Hematopoietic multipotent progenitor cell treated with erythropoietin and hydrocortisone succinate and interleukin-3 and kit ligand, for 17 days (in vitro differentiated cells): ENCODE results near the gene LRFN2.

Experiments
- DNase-seq: peaks from one replicate; pipeline ENCODE4 v3.0.0-alpha.2; 2015; ENCODE audit warnings: low spot score

LRFN2 gene

GRCh38 chr6:40543776-40544175 lies 43.4 kb downstream of the LRFN2 start:
- no peak for DNase-seq

GRCh38 chr6:40543146-40543545 lies 44.0 kb downstream of the LRFN2 start:
- DNase-seq: no peak

- no peak for DNase-seq
Measured at GRCh38 chr6:40542175-40542764, 44.9 kb downstream of the LRFN2 start.

GRCh38 chr6:40541556-40542174 lies 45.5 kb downstream of the LRFN2 start:
- DNase-seq: no peak

- no peak for DNase-seq
Measured at GRCh38 chr6:40540790-40541189, 46.4 kb downstream of the LRFN2 start.

DNA sequence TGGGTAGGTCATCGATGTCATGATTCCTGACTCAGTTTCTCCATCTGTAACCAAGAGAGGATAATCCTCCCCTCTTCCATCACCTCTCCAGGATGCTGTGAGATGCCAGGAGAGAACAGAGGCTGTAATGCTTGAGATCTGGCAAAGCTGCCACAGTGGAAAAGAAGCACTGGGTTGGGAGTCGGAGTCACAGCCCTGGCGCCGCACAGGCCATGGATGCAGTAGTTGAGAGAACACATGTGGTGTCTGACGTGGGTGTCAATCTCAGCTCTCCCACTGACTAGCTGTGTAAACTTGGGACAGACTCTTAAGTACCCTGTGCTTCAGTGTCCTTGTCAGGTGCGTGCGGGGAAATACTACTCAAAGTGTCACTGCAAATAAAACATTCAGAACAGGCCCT lies 47.3 kb downstream of the LRFN2 start:
- no peak for DNase-seq

GRCh38 chr6:40538556-40538955 lies 48.6 kb downstream of the LRFN2 start:
- DNase-seq: no peak

DNA sequence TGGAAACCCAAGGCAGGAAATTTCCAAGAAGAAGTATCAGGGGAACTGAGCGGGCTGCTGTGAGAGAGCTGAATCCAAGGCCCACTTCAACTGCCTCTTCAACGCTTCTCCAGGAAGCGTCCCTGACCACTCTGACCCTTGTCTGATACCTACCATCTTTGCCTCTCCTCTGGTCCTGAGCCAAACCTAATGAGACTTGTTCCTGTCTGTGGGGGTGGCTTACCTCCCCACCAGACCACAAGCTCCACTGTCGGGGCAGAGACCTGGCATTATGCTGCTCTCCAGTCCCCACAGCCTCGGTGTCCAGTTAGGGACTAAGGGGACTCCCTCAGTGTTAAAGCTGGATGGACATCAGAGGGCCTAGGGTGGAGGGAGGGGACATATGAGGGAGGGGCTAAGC lies 49.7 kb downstream of the LRFN2 start:
- DNase-seq: no peak

DNA sequence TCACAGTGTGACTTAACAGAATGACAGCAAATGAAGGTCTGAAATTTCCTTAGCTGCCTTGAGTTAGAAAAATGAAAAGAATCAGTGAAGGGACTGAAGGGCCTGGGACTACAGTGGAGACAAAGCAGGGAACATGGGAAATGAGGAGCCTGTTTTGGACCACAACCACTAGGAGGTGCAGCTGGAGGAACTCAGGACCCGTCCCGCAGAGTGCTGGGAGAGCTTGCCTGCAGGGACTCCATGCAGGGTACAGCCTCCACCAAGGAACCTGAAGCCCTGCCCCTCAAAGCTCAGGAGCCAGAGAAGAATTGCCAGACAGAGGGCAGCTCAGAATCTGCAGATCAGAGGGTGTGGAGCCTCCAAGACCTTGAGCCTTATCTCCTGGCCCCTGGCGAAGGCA lies 50.7 kb downstream of the LRFN2 start:
- no peak for DNase-seq

- DNase-seq: no peak
Measured at GRCh38 chr6:40535819-40536380, 51.3 kb downstream of the LRFN2 start.

GRCh38 chr6:40535110-40535818 lies 51.9 kb downstream of the LRFN2 start:
- DNase-seq: no peak

DNA sequence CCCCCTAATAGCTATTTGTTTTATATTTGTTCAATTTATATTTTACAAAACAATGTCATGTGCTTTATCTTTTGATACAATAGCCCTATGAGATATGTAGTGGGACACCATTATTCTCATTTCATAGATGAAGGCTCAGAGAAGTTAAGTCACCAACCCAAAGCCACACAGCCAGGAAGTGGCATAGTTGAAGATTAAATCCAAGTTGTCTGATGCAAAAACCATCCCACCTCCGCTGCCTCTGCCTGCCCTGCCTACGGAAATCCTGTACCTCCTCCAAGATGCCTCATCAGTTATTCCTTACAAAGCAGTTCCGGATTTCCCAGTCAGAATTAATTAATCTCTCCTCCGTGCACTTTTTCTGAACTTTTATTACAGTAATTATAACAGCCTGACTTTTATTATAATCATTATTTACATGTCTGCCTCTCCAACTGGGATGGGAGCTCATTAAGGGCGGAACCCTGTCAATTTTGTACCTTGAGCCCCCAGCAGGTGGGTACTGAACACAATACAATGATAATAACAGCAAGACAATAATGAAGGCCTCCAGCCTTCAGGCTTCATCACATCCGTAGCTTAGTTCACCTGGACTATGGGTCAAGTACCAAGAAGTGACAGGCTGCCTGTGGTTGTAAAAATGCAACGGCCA lies 54.7 kb downstream of the LRFN2 start:
- DNase-seq: no peak

- no peak for DNase-seq
Measured at GRCh38 chr6:40529919-40530318, 57.2 kb downstream of the LRFN2 start.

DNA sequence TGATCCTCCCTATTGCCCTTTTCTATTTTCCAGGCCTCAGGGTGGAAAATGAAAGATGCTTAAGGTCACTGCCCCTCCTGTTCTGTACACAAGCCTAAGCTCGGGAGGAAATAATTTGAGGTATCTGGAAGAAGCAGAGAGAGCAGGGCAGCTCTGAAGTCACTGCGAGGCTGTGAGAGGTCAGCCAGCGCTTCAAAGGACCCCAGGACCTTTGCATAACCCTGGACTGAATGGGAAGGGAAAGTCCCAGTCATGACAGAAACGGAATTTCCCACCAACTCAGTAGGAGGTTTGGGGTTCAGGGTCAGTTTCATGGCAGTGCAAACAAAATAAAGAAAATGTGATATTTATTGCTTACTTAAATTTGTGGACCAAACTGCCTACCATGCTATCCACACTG lies 58.1 kb downstream of the LRFN2 start:
- no peak for DNase-seq

GRCh38 chr6:40528051-40528450 lies 59.1 kb downstream of the LRFN2 start:
- no peak for DNase-seq

DNA sequence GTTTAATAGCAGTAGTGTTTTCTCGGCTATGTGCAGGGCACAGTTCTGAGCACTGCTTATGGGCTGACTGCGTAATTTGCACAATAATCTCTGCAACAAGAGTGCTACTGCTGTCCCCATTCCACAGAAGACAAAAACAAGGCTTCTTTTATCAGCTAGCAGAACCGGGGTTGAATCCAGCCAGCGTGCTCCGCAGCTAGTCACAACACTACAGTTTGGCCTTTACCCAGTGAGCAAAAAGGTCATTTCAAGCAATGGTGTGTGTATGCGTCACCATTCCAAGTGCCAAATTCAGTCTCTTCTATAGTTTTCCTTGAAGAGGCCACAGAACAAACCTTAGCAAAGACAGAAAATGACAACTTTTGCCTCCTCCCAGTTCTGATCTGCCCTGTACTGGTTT lies 61.1 kb downstream of the LRFN2 start:
- DNase-seq: no peak

DNA sequence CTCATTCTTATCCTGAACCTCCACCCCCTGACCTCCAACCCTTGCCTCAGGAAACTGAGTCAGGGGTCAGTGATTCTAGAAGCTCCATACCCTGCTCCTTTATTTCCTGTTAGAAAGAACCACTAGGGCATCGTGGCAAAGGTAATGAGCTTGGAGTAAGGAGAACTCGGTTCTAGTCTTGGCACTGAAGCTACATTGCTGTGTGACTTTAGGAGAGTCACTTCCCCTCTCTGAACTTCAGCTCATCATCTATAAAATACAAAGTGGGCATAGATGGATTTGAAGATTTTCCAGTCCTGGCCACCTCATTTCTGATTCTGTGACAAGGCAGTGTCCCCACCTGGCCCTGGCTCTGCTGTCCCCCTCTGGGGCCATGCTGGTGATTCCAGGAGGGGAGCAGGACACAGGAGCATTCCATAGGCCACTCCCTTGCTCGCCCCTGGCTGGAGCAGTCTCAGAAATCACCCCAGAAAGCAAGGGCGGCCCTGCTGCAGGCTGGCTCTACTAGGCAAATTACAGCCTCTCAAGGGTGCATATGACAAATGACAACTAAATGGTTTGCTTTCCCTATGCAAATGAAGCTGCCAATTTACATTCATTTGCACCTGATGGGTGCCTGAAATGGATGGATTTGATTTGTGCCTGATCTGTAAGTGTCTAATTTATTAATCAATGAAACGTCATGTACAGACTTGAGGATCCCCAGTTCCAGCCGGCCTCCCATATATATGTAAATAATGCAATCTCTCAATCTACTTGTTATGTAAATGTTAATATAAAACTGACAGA lies 62.2 kb downstream of the LRFN2 start:
- DNase-seq: no peak

DNA sequence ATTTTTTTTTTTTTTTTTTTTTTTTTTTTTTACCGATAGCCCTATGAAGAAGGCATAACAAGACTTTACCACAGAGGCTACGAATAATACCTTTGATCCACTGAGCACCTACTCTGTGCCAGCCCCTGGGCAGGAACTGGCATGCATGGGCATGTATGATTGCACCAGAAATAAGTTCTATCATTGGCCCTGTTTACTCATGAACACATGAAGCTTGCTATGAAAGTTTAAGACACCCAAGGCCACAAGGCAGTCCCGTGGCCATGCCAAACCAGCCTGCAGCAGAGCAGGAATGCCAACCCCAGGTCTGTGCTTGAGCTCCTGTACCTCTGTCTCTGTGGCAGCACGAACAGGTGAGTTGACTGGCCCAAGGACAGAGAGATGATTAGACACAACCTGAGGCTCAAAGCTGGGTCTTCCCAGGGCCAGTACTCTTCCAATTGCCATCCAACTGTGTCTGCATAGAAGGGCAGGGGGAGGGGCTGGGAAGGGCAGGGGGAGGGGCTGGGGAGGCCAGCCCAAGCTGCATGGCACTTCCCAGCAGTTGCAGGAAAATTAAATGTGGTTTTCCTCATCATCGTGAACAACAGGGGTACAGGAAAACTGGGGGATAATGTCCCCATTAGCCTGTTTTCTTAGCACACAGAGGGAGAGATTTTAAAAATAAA lies 63.5 kb downstream of the LRFN2 start:
- no peak for DNase-seq

- no peak for DNase-seq
Measured at GRCh38 chr6:40521496-40521895, 65.7 kb downstream of the LRFN2 start.

DNA sequence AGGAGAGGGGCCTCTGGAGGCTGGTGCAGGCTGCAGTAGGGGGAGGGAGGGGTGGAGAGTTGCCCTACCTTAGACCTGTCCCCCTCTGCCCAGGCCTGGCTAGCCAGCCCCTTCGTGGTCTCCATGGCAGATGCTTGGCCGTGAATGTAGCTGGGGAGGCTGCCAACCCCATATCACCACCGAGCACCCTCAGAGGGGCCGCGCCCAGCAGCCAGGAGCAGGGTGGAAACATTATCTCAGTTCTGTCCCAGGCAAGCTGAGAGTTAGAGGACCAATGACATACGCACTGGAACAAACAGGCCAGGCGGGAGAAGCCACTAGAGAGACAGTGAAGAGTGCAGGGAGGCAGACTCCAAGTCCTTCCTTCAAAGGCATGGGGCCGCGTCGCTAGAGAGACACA lies 66.5 kb downstream of the LRFN2 start:
- DNase-seq: peak; percentile 57

DNA sequence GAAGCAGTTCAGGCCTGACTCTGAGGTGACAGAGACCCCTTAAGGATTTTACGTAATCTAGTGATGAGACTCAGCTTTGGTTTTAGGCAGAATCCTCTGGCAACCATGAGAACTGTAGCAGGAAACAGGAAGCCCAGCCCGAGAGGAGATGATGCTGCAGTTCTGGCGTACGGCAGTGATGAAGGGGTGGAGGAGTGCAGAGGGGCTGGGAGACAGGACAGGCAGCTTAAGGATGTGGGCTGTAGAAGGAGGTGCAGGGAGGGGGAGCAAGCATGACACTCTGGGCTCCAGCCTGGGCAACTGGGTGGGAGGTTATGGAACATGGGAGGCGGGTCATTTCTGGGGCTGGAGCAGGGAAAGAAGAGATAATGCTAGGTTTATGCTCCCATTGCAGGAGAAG lies 67.1 kb downstream of the LRFN2 start:
- DNase-seq: no peak
